Adrenal gland (tissue), 12 donors: Measurements from ENCODE around the gene TEKT1. TPM values are rescaled to one million over a fixed set of nuclear protein-coding genes. Genes with fewer than 3 reads are reported as not detected.

Source experiments
- DNase-seq, 7 donors: peaks; one replicate each; pipeline ENCODE4 v3.0.0-alpha.2; 2019 to 2020
- H3K27ac ChIP-seq, 5 donors: fragments of 200-600 bp; sonication (generic) in 4 of 5; 1 replicate in 3 of 5; 2 replicates in 2 of 5; pipeline versions ENCODE4 v1.5.1 to v1.8.0; 2016 to 2020; ENCODE audit warnings: mild to moderate bottlenecking in 1 of 5
- H3K27me3 ChIP-seq: fragments of 200-600 bp; 2 replicates; pipeline ENCODE4 v1.8.0; 2021
- H3K36me3 ChIP-seq, 2 donors: fragments of 200-600 bp; replicated peaks in 1 of 2; 1 replicate in 1 of 2; 2 replicates in 1 of 2; pipeline versions ENCODE4 v1.5.1 to v1.8.0; 2018 to 2022
- H3K4me1 ChIP-seq, 2 donors: fragments of 200-600 bp; replicated peaks in 1 of 2; 1 replicate in 1 of 2; 2 replicates in 1 of 2; pipeline versions ENCODE4 v1.5.1 to v1.8.0; 2018 to 2021
- H3K4me3 ChIP-seq, 4 donors: fragments of 200-600 bp; sonication (generic) in 3 of 4; one replicate each; pipeline ENCODE4 v1.5.1; 2016 to 2018
- H3K9me3 ChIP-seq, 3 donors: fragments of 200-600 bp; sonication (generic) in 1 of 3; replicated peaks in 1 of 3; 1 replicate in 2 of 3; 2 replicates in 1 of 3; pipeline versions ENCODE4 v1.5.1 to v1.8.0; 2016 to 2021
- CTCF ChIP-seq, 6 experiments: fragments of 450-650 bp in 4 of 6; fragments of 200-600 bp in 2 of 6; sonication (generic) in 1 of 6; IDR thresholded peaks; 1 replicate in 5 of 6; 2 replicates in 1 of 6; pipeline versions ENCODE4 v1.5.1 to v1.8.0; 2016 to 2021; ENCODE audit warnings: antibody characterized with exemption in 6 of 6, mild to moderate bottlenecking in 2 of 6, moderate library complexity in 1 of 6
- POLR2A ChIP-seq, 2 donors: fragments of 450-650 bp; IDR thresholded peaks; one replicate each; pipeline ENCODE4 v1.6.1; 2017; ENCODE audit warnings: antibody characterized with exemption in 2 of 2, mild to moderate bottlenecking in 2 of 2, moderate library complexity in 1 of 2
- WGBS, 4 donors: extraction: QIAGEN DNeasy Blood & Tissue Kit in 2 of 4; methylation state at CpG; one replicate each; pipeline versions ENCODE4 v1.1.5 to v1.1.7; 2013 to 2017; 5-methylcytosine and 5-hydroxymethylcytosine counted together
- intact Hi-C, 2 donors: fragments of 100-400 bp; cut with DNase I; formaldehyde crosslinking; loops; one replicate each; pipeline versions ENCODE4 v1.14.1 to v1.15.0; 2022 to 2023
- polyA plus RNA-seq, 3 donors: library from polyadenylated mRNA; stranded (reverse); fragments of 200-250 nt in 2 of 3; fragments of 350-450 nt in 1 of 3; fragmentation: Illumina TruSeq in 1 of 3; extraction: RNeasy Lipid Tissue Mini Kit (QIAGEN cat#74804) in 1 of 3; gene quantifications; one replicate each; pipeline ENCODE4 v1.2.3, GENCODE V29; 2013 to 2014
- total RNA-seq, 9 donors: library from RNA; depleted of rRNA in 4 of 9; stranded (reverse); fragments of >200 nt in 4 of 9; fragments of 120-200 nt in 1 of 9; fragmentation: NEBNext Ultra II Directional in 1 of 9; extraction: Animal tissue kit (Norgen Biotek cat#: 25700) in 1 of 9; gene quantifications; one replicate each; pipeline versions ENCODE4 v1.1.0 to v1.2.4, GENCODE V29; 2013 to 2023
- donor health status: healthy with polysubstance abuse.
- donor health status: Bipolar disorder and iron deficiency.
- donor health status: DM: yes; HTN: yes; CAD: no.
- donor health status: DM: no; HTN: no; CAD: no.
- donor health status: DM: no; HTN: no; CAD: no.
- donor health status: DM: yes; HTN: yes; CAD: no.

The TEKT1 gene
- total and polyA plus RNA-seq, 12 donors: 0.06 to 0.55 (median 0.16) TPM; not detected in 8

GRCh38 chr17:6812295-6812694 is 19.2 kb downstream of the TEKT1 start:
- no peak overlapping the region for H3K4me3 ChIP-seq

GRCh38 chr17:6811510-6811909 is 20.0 kb downstream of the TEKT1 start:
- TF ChIP-seq POLR2A (IDR thresholded peaks at IDR 0.05) (no peak), CTCF (IDR thresholded peaks at IDR 0.05) (no peak)
- no peak for DNase-seq
- no peaks in the 10 kb centered on the region for H3K4me1 ChIP-seq
- H3K27me3 ChIP-seq: peaks cover 5% of the 10 kb centered on the region
- intact Hi-C loops: no loop called here
- H3K36me3 ChIP-seq: no peaks in the 10 kb centered on the region
- H3K27ac ChIP-seq: no peak overlapping the region
- no peak overlapping the region for H3K4me3 ChIP-seq
- no peaks in the 10 kb centered on the region for H3K9me3 ChIP-seq
- WGBS, 4 donors: 80 to 86% (median 84%) methylated on average over 8 to 9 of the region's 9 CpGs

More at GRCh38 chr17:6812295-6812694, 19.2 kb downstream of the TEKT1 start:
- intact Hi-C loops: no loop called here
- 63 to 75% (median 70%) methylated on average over 9 of the region's 9 CpGs for WGBS, 4 donors
- no peaks in the 10 kb centered on the region for H3K9me3 ChIP-seq
- no peak for DNase-seq
- H3K27me3 ChIP-seq: peaks cover 5% of the 10 kb centered on the region
- H3K4me1 ChIP-seq: no peaks in the 10 kb centered on the region
- H3K27ac ChIP-seq: no peak overlapping the region
- no peak for TF ChIP-seq CTCF (IDR thresholded peaks at IDR 0.05)
- no peak for TF ChIP-seq POLR2A (IDR thresholded peaks at IDR 0.05)
- H3K36me3 ChIP-seq: no peaks in the 10 kb centered on the region

GRCh38 chr17:6800422-6801027 is 31.0 kb downstream of the TEKT1 start:
- Histone ChIP-seq H3K9me3 (no peaks in the 10 kb centered on the region), H3K4me1 (no peaks in the 10 kb centered on the region), H3K4me3 (no peak overlapping the region), H3K36me3 (no peaks in the 10 kb centered on the region), H3K27ac (no peak overlapping the region), H3K27me3 (no peaks in the 10 kb centered on the region)
- intact Hi-C loops: no loop called here
- TF ChIP-seq POLR2A (IDR thresholded peaks at IDR 0.05): no peak
- TF ChIP-seq CTCF (IDR thresholded peaks at IDR 0.05): no peak
- DNase-seq: no peak
- 80 to 87% (median 84%) methylated on average over 13 of the region's 13 CpGs for WGBS, 4 donors

- no peaks in the 10 kb centered on the region for H3K9me3 ChIP-seq
- no peaks in the 10 kb centered on the region for H3K36me3 ChIP-seq
- DNase-seq: no peak
- H3K4me1 ChIP-seq: no peaks in the 10 kb centered on the region
- TF ChIP-seq POLR2A (IDR thresholded peaks at IDR 0.05) (no peak), CTCF (IDR thresholded peaks at IDR 0.05) (no peak)
- H3K4me3 ChIP-seq: no peak overlapping the region
- no peaks in the 10 kb centered on the region for H3K27me3 ChIP-seq
- H3K27ac ChIP-seq: no peak overlapping the region
- WGBS, 4 donors: 67 to 82% (median 74%) methylated on average over 6 of the region's 6 CpGs
- intact Hi-C loops: no loop called here
Observed at GRCh38 chr17:6799738-6800137, 31.8 kb downstream of the TEKT1 start.
